ENCODE data around the gene CSTB.

GRCh38 chr21:43763901-43764523 lies 12.1 kb downstream of the CSTB start:
- TF ChIP-seq CTCF (IDR thresholded peaks at IDR 0.05) (no peak), POLR2A (IDR thresholded peaks at IDR 0.05) (no peak), EP300 (IDR thresholded peaks at IDR 0.05) (no peak)

Measured in tibial nerve (tissue), 4 donors.